Suprapubic skin (tissue), 4 donors: ENCODE measurements around the gene PPP1R9A. TPM values are rescaled to one million over a fixed set of nuclear protein-coding genes. Genes with fewer than 3 reads are reported as not detected.

Experiments used
- DNase-seq, 2 donors: peaks; one replicate each; pipeline ENCODE4 v3.0.0-alpha.2; 2019; ENCODE audit warnings: low spot score in 2 of 2
- H3K27ac ChIP-seq: fragments of 200-600 bp; sonication (generic); one replicate; pipeline ENCODE4 v1.5.1; 2019
- H3K27me3 ChIP-seq: fragments of 200-600 bp; sonication (generic); one replicate; pipeline ENCODE4 v1.5.1; 2019
- H3K36me3 ChIP-seq: fragments of 200-600 bp; sonication (generic); one replicate; pipeline ENCODE4 v1.5.1; 2019
- H3K4me1 ChIP-seq: fragments of 200-600 bp; sonication (generic); one replicate; pipeline ENCODE4 v1.5.1; 2019
- H3K4me3 ChIP-seq: fragments of 200-600 bp; sonication (generic); one replicate; pipeline ENCODE4 v1.5.1; 2019; ENCODE audit warnings: mild to moderate bottlenecking
- H3K9me3 ChIP-seq: fragments of 200-600 bp; sonication (generic); one replicate; pipeline ENCODE4 v1.5.1; 2019
- CTCF ChIP-seq, 2 donors: fragments of 200-600 bp in 1 of 2; fragments of 450-650 bp in 1 of 2; sonication (generic) in 1 of 2; IDR thresholded peaks; one replicate each; pipeline ENCODE4 v1.5.1; 2016 to 2019; ENCODE audit warnings: antibody characterized with exemption in 2 of 2, mild to moderate bottlenecking in 1 of 2, moderate library complexity in 1 of 2
- EP300 ChIP-seq: sonication (generic); formaldehyde crosslinking; IDR thresholded peaks from one replicate; pipeline ENCODE4 v1.6.1; 2017; ENCODE audit warnings: antibody characterized with exemption
- POLR2A ChIP-seq, 2 donors: fragments of 450-650 bp; IDR thresholded peaks; one replicate each; pipeline ENCODE4 v1.6.1; 2017; ENCODE audit warnings: antibody characterized with exemption in 2 of 2, mild to moderate bottlenecking in 2 of 2, moderate library complexity in 2 of 2
- POLR2AphosphoS5 ChIP-seq, 3 donors: sonication (generic); formaldehyde crosslinking; IDR thresholded peaks; one replicate each; pipeline ENCODE4 v1.6.1; 2017; ENCODE audit warnings: antibody characterized with exemption in 3 of 3
- WGBS: methylation state at CpG from one replicate; pipeline ENCODE4 v1.1.5; 2018; 5-methylcytosine and 5-hydroxymethylcytosine counted together
- total RNA-seq, 4 donors: library from RNA; depleted of rRNA; stranded (reverse); fragments of >200 nt; gene quantifications; one replicate each; pipeline ENCODE4 v1.1.0, GENCODE V29; 2016

The PPP1R9A gene
- total RNA-seq, 4 donors from 2014 or later: 0.49 to 8.6 (median 2.5) TPM

- WGBS: 87% methylated on average over 3 of the region's 3 CpGs
- Histone ChIP-seq H3K4me1 (no peaks in the 10 kb centered on the region), H3K4me3 (no peak overlapping the region), H3K27me3 (no peaks in the 10 kb centered on the region), H3K9me3 (no peaks in the 10 kb centered on the region), H3K27ac (no peak overlapping the region), H3K36me3 (no peaks in the 10 kb centered on the region)
- TF ChIP-seq EP300: no peak
- DNase-seq: no peak
These were observed 34.6 kb downstream of the PPP1R9A start for GRCh38 chr7:94941844-94942632.

- no peak for DNase-seq
- Histone ChIP-seq H3K27ac (no peak overlapping the region), H3K4me3 (no peak overlapping the region), H3K4me1 (no peaks in the 10 kb centered on the region), H3K36me3 (no peaks in the 10 kb centered on the region), H3K27me3 (no peaks in the 10 kb centered on the region), H3K9me3 (no peaks in the 10 kb centered on the region)
- no peak for TF ChIP-seq CTCF (IDR thresholded peaks at IDR 0.05)
- no peak for TF ChIP-seq POLR2AphosphoS5 (IDR thresholded peaks at IDR 0.05)
These were observed 35.7 kb downstream of the PPP1R9A start for GRCh38 chr7:94943134-94943533.

- TF ChIP-seq POLR2A (IDR thresholded peaks at IDR 0.05) (no peak), CTCF (IDR thresholded peaks at IDR 0.05) (no peak), POLR2AphosphoS5 (IDR thresholded peaks at IDR 0.05) (no peak), EP300 (no peak)
- Histone ChIP-seq H3K27ac (no peak overlapping the region), H3K4me1 (no peaks in the 10 kb centered on the region), H3K27me3 (no peaks in the 10 kb centered on the region), H3K4me3 (no peak overlapping the region), H3K9me3 (no peaks in the 10 kb centered on the region), H3K36me3 (no peaks in the 10 kb centered on the region)
- no peak for DNase-seq
- 65% methylated on average over 1 of the region's 1 CpG for WGBS
These were observed 42.1 kb downstream of the PPP1R9A start for GRCh38 chr7:94949532-94949931.

GRCh38 chr7:94955807-94956206 is 48.4 kb downstream of the PPP1R9A start:
- no peak overlapping the region for H3K4me3 ChIP-seq
- no peaks in the 10 kb centered on the region for H3K9me3 ChIP-seq
- H3K27ac ChIP-seq: no peak overlapping the region
- TF ChIP-seq POLR2AphosphoS5 (IDR thresholded peaks at IDR 0.05): no peak
- no peak for TF ChIP-seq EP300
- TF ChIP-seq POLR2A (IDR thresholded peaks at IDR 0.05): no peak
- no peak for TF ChIP-seq CTCF (IDR thresholded peaks at IDR 0.05)
- WGBS: 87% methylated on average over 3 of the region's 3 CpGs
- no peaks in the 10 kb centered on the region for H3K27me3 ChIP-seq
- no peak for DNase-seq
- no peaks in the 10 kb centered on the region for H3K4me1 ChIP-seq
- no peaks in the 10 kb centered on the region for H3K36me3 ChIP-seq

GRCh38 chr7:94957061-94957460 is 49.7 kb downstream of the PPP1R9A start:
- WGBS: 86% methylated on average over 1 of the region's 1 CpG
- no peaks in the 10 kb centered on the region for H3K27me3 ChIP-seq
- no peak overlapping the region for H3K27ac ChIP-seq
- H3K9me3 ChIP-seq: no peaks in the 10 kb centered on the region
- DNase-seq: no peak
- TF ChIP-seq POLR2AphosphoS5 (IDR thresholded peaks at IDR 0.05) (no peak), EP300 (no peak), POLR2A (IDR thresholded peaks at IDR 0.05) (no peak), CTCF (IDR thresholded peaks at IDR 0.05) (no peak)
- H3K4me3 ChIP-seq: no peak overlapping the region
- no peaks in the 10 kb centered on the region for H3K36me3 ChIP-seq
- no peaks in the 10 kb centered on the region for H3K4me1 ChIP-seq

- Histone ChIP-seq H3K27ac (no peak overlapping the region), H3K36me3 (no peaks in the 10 kb centered on the region), H3K4me3 (no peak overlapping the region), H3K27me3 (no peaks in the 10 kb centered on the region), H3K4me1 (no peaks in the 10 kb centered on the region), H3K9me3 (no peaks in the 10 kb centered on the region)
- TF ChIP-seq CTCF (IDR thresholded peaks at IDR 0.05) (no peak), POLR2A (IDR thresholded peaks at IDR 0.05) (no peak), EP300 (no peak), POLR2AphosphoS5 (IDR thresholded peaks at IDR 0.05) (no peak)
- WGBS: 73% methylated on average over 2 of the region's 2 CpGs
- DNase-seq: no peak
These were observed 55.3 kb downstream of the PPP1R9A start for GRCh38 chr7:94962661-94963060.
